HCT116 (cell line): Measurements from ENCODE around the gene TARS1. TPM values are rescaled to one million over a fixed set of nuclear protein-coding genes. Genes with fewer than 3 reads are reported as not detected.

ENCODE experiments used
- ATAC-seq: fragments of 200-7000 bp; cut with Tn5 transposase; 2 replicates; pipeline ENCODE4 v1.9.1; 2020; ENCODE audit warnings: mild to moderate bottlenecking, moderate library complexity
- BruUV-seq: library from RNA; stranded (reverse); fragments of 400-500 nt; replicated peaks from 2 replicates; lab custom pipeline; 2021; lab: Mats Ljungman, UMichigan
- CTCF ChIA-PET: fragments of 300-600 bp; sonication (Branson Sonifier 250); formaldehyde crosslinking; loops from one replicate; lab custom pipeline; 2021; ENCODE audit warnings: antibody characterized with exemption; lab: Charles Lee
- POLR2A ChIA-PET: fragments of 300-600, 350-600 bp; sonication (Branson Sonifier 250); formaldehyde crosslinking; loops from one replicate; lab custom pipeline; 2021; ENCODE audit warnings: antibody characterized with exemption; lab: Charles Lee
- RAD21 ChIA-PET, 2 experiments: fragments of 300-600 bp; sonication (Branson Sonifier 250); formaldehyde crosslinking; loops; one replicate each; lab custom pipeline; 2023; ENCODE audit warnings: low total read pairs in 2 of 2; ENCODE audit not compliant: uncharacterized antibody in 2 of 2, unreplicated experiment in 2 of 2, low non-redundant PET in 1 of 2; lab: Charles Lee
- DNase-seq: peaks from one replicate; pipeline ENCODE4 v3.0.0-alpha.2; 2010; ENCODE audit warnings: low read depth, low spot score
- H2AFZ ChIP-seq: fragments of 200-600 bp; shearing (Covaris generic), sonication (generic); 2 replicates; pipeline ENCODE4 v1.6.1; 2017; ENCODE audit warnings: low read depth, mixed run types, mixed read lengths, antibody characterized with exemption, low read length; ENCODE audit not compliant: poor library complexity, severe bottlenecking
- H3K27ac ChIP-seq: 2 replicates; pipeline ENCODE4 v1.5.1; 2012; ENCODE audit warnings: low read depth, low read length
- H3K27me3 ChIP-seq: fragments of 200-600 bp; sonication (generic); 2 replicates; pipeline ENCODE4 v1.6.1; 2016; ENCODE audit warnings: mixed run types, low read length, mixed read lengths; ENCODE audit not compliant: insufficient read depth
- H3K36me3 ChIP-seq, 2 experiments: fragments of 200-500 bp in 1 of 2; fragments of 200-600 bp in 1 of 2; sonication (Bioruptor generic) in 1 of 2; sonication (generic) in 1 of 2; 2 replicates each; pipeline versions ENCODE4 v1.5.1 to v1.6.1; 2014 to 2016; ENCODE audit warnings: low read length in 2 of 2, inconsistent platforms in 1 of 2, mixed read lengths in 1 of 2, mixed run types in 1 of 2; ENCODE audit not compliant: insufficient read depth in 2 of 2, control insufficient read depth in 1 of 2
- H3K4me1 ChIP-seq, 2 experiments: fragments of 200-600 bp in 1 of 2; sonication (generic) in 1 of 2; 2 replicates each; pipeline versions ENCODE4 v1.5.1 to v1.6.1; 2012 to 2017; ENCODE audit warnings: low read length in 2 of 2, inconsistent platforms in 1 of 2, mild to moderate bottlenecking in 1 of 2, mixed read lengths in 1 of 2, mixed run types in 1 of 2, moderate library complexity in 1 of 2; ENCODE audit not compliant: insufficient read depth in 2 of 2, control insufficient read depth in 1 of 2
- H3K4me2 ChIP-seq: fragments of 200-600 bp; sonication (generic); 2 replicates; pipeline ENCODE4 v1.6.1; 2017; ENCODE audit warnings: mixed run types, low read length, mixed read lengths
- H3K4me3 ChIP-seq, 2 experiments: fragments of 200-600 bp in 1 of 2; sonication (generic) in 1 of 2; replicated peaks in 1 of 2; 2 replicates each; pipeline ENCODE4 v1.5.1; 2011 to 2016; ENCODE audit warnings: low read length in 2 of 2, control low read depth in 1 of 2, low read depth in 1 of 2, mild to moderate bottlenecking in 1 of 2, mixed read lengths in 1 of 2, mixed run types in 1 of 2
- H3K79me2 ChIP-seq: fragments of 200-600 bp; sonication (generic); 2 replicates; pipeline ENCODE4 v1.6.1; 2017; ENCODE audit warnings: mild to moderate bottlenecking, mixed run types, low read length, moderate library complexity, mixed read lengths; ENCODE audit not compliant: insufficient read depth
- H3K9ac ChIP-seq: fragments of 200-600 bp; sonication (generic); 2 replicates; pipeline ENCODE4 v1.6.1; 2016; ENCODE audit warnings: low read length, mixed read lengths
- H3K9me2 ChIP-seq: fragments of 200-600 bp; sonication (generic), shearing (Covaris generic); 2 replicates; pipeline ENCODE4 v1.6.1; 2017; ENCODE audit warnings: mixed run types, mild to moderate bottlenecking, moderate library complexity; ENCODE audit not compliant: insufficient read depth
- H3K9me3 ChIP-seq, 2 experiments: fragments of 200-500 bp in 1 of 2; fragments of 200-600 bp in 1 of 2; sonication (Bioruptor generic) in 1 of 2; sonication (generic) in 1 of 2; 2 replicates each; pipeline ENCODE4 v1.6.1; 2014 to 2017; ENCODE audit warnings: low read length in 2 of 2, mixed read lengths in 2 of 2, inconsistent platforms in 1 of 2, low read depth in 1 of 2, mild to moderate bottlenecking in 1 of 2, mixed run types in 1 of 2, moderate library complexity in 1 of 2; ENCODE audit not compliant: control insufficient read depth in 1 of 2, insufficient read depth in 1 of 2
- H4K20me1 ChIP-seq: fragments of 200-600 bp; sonication (generic), shearing (Covaris generic); 2 replicates; pipeline ENCODE4 v1.6.1; 2017; ENCODE audit warnings: mixed run types, mild to moderate bottlenecking, moderate library complexity; ENCODE audit not compliant: insufficient read depth
- CBX3 ChIP-seq: IDR thresholded peaks from 2 replicates; pipeline ENCODE4 v1.6.1; 2012; ENCODE audit warnings: low read depth
- CEBPB ChIP-seq: IDR thresholded peaks from 2 replicates; pipeline ENCODE4 v1.6.1; 2012; ENCODE audit warnings: low read depth
- EGR1 ChIP-seq: IDR thresholded peaks from 2 replicates; pipeline ENCODE4 v1.6.1; 2012; ENCODE audit warnings: low read depth
- ELF1 ChIP-seq: IDR thresholded peaks from 2 replicates; pipeline ENCODE4 v1.6.1; 2012; ENCODE audit warnings: low read depth, borderline replicate concordance
- EZH2 ChIP-seq: fragments of 200-600 bp; sonication (generic); IDR thresholded peaks from 2 replicates; pipeline ENCODE4 v1.6.1; 2017; ENCODE audit warnings: antibody characterized with exemption, mixed run types
- FOSL1 ChIP-seq: IDR thresholded peaks from 2 replicates; pipeline ENCODE4 v1.6.1; 2012; ENCODE audit warnings: low read depth
- JUND ChIP-seq: IDR thresholded peaks from 2 replicates; pipeline ENCODE4 v1.6.1; 2012
- MAX ChIP-seq: IDR thresholded peaks from 2 replicates; pipeline ENCODE4 v1.6.1; 2012
- RAD21 ChIP-seq: IDR thresholded peaks from 2 replicates; pipeline ENCODE4 v1.6.1; 2012; ENCODE audit warnings: low read depth, mild to moderate bottlenecking
- SIN3A ChIP-seq: IDR thresholded peaks from 2 replicates; pipeline ENCODE4 v1.6.1; 2012; ENCODE audit warnings: low read depth
- SP1 ChIP-seq: IDR thresholded peaks from 2 replicates; pipeline ENCODE4 v1.6.1; 2012; ENCODE audit warnings: low read depth
- TCF7L2 ChIP-seq: IDR thresholded peaks from 2 replicates; pipeline ENCODE4 v1.7.0; 2011; ENCODE audit warnings: borderline replicate concordance, inconsistent platforms; ENCODE audit not compliant: insufficient read depth, insufficient read length; ENCODE audit errors: extremely low read depth
- ZBTB33 ChIP-seq: IDR thresholded peaks from 2 replicates; pipeline ENCODE4 v1.6.1; 2011; ENCODE audit warnings: mild to moderate bottlenecking, low read length, moderate library complexity; ENCODE audit not compliant: insufficient replicate concordance; ENCODE audit errors: extremely low read depth
- ZFX ChIP-seq: fragments of 450-650 bp; IDR thresholded peaks from 2 replicates; pipeline ENCODE4 v1.6.1; 2017
- ZNF274 ChIP-seq: fragments of 200-500 bp; sonication (Bioruptor generic); IDR thresholded peaks from 2 replicates; pipeline ENCODE4 v1.6.1; 2014; ENCODE audit warnings: mild to moderate bottlenecking, low read depth, low read length, inconsistent platforms
- intact Hi-C: fragments of 100-400 bp; cut with micrococcal nuclease; formaldehyde crosslinking; loops from 2 replicates; pipeline ENCODE4 v1.10.0; 2022
- total RNA-seq: library from RNA; stranded (reverse); gene quantifications from one replicate; pipeline ENCODE4 v1.2.1, GENCODE V29; 2021; ENCODE audit not compliant: unreplicated experiment
- TF ChIP-seq, protein P1 (sequence below): IDR thresholded peaks from 2 replicates; pipeline ENCODE4 v1.6.1; 2012; ENCODE audit warnings: low read depth
- TF ChIP-seq, protein P2 (sequence below): IDR thresholded peaks from 2 replicates; pipeline ENCODE4 v1.6.1; 2012

The TARS1 gene
- total RNA-seq, 1 experiment from 2014 or later = 291 TPM

DNA sequence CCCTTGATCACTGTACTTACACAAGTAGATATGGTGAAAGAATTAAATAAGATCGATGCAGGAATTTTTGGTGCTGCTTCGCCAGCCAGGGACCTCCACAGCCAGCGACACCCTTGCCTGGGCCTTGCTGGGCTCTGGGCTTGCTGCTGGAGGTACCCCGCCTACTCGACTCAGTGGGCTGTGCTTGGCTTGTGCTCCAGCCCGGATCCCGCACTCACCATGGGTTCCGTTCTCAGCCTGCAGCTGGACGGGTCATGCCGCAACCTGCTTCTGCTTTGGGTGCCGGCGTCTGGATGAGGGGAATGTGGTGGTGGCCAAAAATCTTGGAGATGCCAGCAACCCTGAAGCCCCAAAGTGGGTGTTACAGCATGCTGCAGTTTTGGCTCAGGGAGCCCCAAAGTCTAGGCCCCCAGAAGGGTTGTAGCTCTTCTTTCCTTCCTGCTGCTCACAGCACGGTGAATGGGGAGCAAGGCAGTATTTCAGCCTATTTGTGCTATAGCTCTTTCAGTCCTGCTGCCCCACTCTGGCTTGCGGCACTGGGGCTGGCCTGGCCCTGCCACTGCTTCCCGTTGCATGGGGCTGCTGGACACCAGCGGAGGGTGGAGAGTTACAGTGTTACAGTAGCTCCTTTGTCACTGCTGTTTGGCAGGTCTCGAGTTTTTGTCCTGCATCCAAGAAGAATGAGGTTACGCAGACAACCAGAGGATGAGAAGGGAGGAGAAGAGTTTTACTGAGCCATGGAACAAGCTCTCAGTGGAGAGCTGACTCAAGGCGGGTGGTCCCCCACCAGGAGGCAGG lies 48.0 kb downstream of the TARS1 start:
- ATAC-seq = no peak
- H3K9me2 ChIP-seq = no peaks in the 10 kb centered on the region
- POLR2A ChIA-PET = no interaction called here
- no peaks in the 10 kb centered on the region for H3K4me1 ChIP-seq
- H3K4me2 ChIP-seq = no peak overlapping the region
- no peak for TF ChIP-seq FOSL1
- TF ChIP-seq EZH2 = no peak
- TF ChIP-seq ZFX = no peak
- TF ChIP-seq, protein P1, sequence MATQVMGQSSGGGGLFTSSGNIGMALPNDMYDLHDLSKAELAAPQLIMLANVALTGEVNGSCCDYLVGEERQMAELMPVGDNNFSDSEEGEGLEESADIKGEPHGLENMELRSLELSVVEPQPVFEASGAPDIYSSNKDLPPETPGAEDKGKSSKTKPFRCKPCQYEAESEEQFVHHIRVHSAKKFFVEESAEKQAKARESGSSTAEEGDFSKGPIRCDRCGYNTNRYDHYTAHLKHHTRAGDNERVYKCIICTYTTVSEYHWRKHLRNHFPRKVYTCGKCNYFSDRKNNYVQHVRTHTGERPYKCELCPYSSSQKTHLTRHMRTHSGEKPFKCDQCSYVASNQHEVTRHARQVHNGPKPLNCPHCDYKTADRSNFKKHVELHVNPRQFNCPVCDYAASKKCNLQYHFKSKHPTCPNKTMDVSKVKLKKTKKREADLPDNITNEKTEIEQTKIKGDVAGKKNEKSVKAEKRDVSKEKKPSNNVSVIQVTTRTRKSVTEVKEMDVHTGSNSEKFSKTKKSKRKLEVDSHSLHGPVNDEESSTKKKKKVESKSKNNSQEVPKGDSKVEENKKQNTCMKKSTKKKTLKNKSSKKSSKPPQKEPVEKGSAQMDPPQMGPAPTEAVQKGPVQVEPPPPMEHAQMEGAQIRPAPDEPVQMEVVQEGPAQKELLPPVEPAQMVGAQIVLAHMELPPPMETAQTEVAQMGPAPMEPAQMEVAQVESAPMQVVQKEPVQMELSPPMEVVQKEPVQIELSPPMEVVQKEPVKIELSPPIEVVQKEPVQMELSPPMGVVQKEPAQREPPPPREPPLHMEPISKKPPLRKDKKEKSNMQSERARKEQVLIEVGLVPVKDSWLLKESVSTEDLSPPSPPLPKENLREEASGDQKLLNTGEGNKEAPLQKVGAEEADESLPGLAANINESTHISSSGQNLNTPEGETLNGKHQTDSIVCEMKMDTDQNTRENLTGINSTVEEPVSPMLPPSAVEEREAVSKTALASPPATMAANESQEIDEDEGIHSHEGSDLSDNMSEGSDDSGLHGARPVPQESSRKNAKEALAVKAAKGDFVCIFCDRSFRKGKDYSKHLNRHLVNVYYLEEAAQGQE = no peak
- TF ChIP-seq SP1 = no peak
- TF ChIP-seq CEBPB = no peak
- TF ChIP-seq TCF7L2 = no peak
- TF ChIP-seq ZNF274 = no peak
- no peak for TF ChIP-seq SIN3A
- TF ChIP-seq ELF1 = no peak
- no peak for TF ChIP-seq JUND
- TF ChIP-seq RAD21 = no peak
- TF ChIP-seq EGR1 = no peak
- no peak for TF ChIP-seq MAX
- TF ChIP-seq, protein P2, sequence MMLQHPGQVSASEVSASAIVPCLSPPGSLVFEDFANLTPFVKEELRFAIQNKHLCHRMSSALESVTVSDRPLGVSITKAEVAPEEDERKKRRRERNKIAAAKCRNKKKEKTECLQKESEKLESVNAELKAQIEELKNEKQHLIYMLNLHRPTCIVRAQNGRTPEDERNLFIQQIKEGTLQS = no peak
- TF ChIP-seq CBX3 = no peak
- no peak for TF ChIP-seq ZBTB33
- BruUV-seq = no TSS peak
- no peaks in the 10 kb centered on the region for H3K27me3 ChIP-seq
- H3K9me3 ChIP-seq = no peaks in the 10 kb centered on the region
- H2AFZ ChIP-seq = no peak overlapping the region
- no peak for DNase-seq
- H4K20me1 ChIP-seq = no peaks in the 10 kb centered on the region
- H3K4me3 ChIP-seq = no peak overlapping the region
- H3K27ac ChIP-seq = no peak overlapping the region
- CTCF ChIA-PET = no interaction called here
- no peaks in the 10 kb centered on the region for H3K79me2 ChIP-seq
- H3K36me3 ChIP-seq = no peaks in the 10 kb centered on the region
- intact Hi-C loops = no loop called here
- no peak overlapping the region for H3K9ac ChIP-seq
- RAD21 ChIA-PET = no interaction called here
